MM.1S (cell line): ENCODE results near the gene ULBP1.
"Not testable (repeated sequence)": the region's sequence is repeated elsewhere in the genome, so short reads cannot be mapped to it uniquely, and the experiment has no call there.

ENCODE experiments used
- DNase-seq: peaks from one replicate; pipeline ENCODE4 v3.0.0-alpha.2; 2015
- H2AFZ ChIP-seq: fragments of 300-600 bp; sonication (generic); 2 replicates; pipeline ENCODE4 v1.6.0; 2016; ENCODE audit warnings: antibody characterized with exemption, low read length
- H3F3A ChIP-seq: fragments of 300-600 bp; sonication (generic); 2 replicates; pipeline ENCODE4 v1.6.1; 2016; ENCODE audit warnings: mild to moderate bottlenecking, antibody characterized with exemption, low read length, moderate library complexity, mixed read lengths; ENCODE audit not compliant: insufficient read depth
- H3K27ac ChIP-seq: fragments of 300-600 bp; sonication (generic); 2 replicates; pipeline ENCODE4 v1.5.1; 2016; ENCODE audit warnings: mild to moderate bottlenecking, low read length
- H3K27me3 ChIP-seq: fragments of 300-600 bp; sonication (generic); replicated peaks from 2 replicates; pipeline ENCODE4 v1.6.0; 2016; ENCODE audit warnings: low read length; ENCODE audit not compliant: insufficient read depth
- H3K36me3 ChIP-seq: fragments of 300-600 bp; sonication (generic); replicated peaks from 2 replicates; pipeline ENCODE4 v1.6.1; 2016; ENCODE audit warnings: mild to moderate bottlenecking, low read length, mixed read lengths; ENCODE audit not compliant: insufficient read depth
- H3K4me1 ChIP-seq: fragments of 300-600 bp; sonication (generic); 2 replicates; pipeline ENCODE4 v1.6.1; 2016; ENCODE audit warnings: low read length, mixed read lengths
- H3K4me2 ChIP-seq: fragments of 300-600 bp; sonication (generic); 2 replicates; pipeline ENCODE4 v1.6.0; 2016; ENCODE audit warnings: low read depth, low read length
- H3K4me3 ChIP-seq: fragments of 300-600 bp; sonication (generic); 2 replicates; pipeline ENCODE4 v1.5.1; 2016; ENCODE audit warnings: low read length, mixed read lengths
- H3K79me2 ChIP-seq: fragments of 300-600 bp; sonication (generic); 2 replicates; pipeline ENCODE4 v1.6.1; 2016; ENCODE audit warnings: mixed run types, low read length, mixed read lengths
- H3K9ac ChIP-seq: fragments of 300-600 bp; sonication (generic); 2 replicates; pipeline ENCODE4 v1.6.1; 2016; ENCODE audit warnings: low read length, mixed read lengths
- H3K9me2 ChIP-seq: fragments of 300-600 bp; sonication (generic); replicated peaks from 2 replicates; pipeline ENCODE4 v1.6.1; 2016; ENCODE audit warnings: mild to moderate bottlenecking, low read length, mixed read lengths; ENCODE audit not compliant: insufficient read depth
- H3K9me3 ChIP-seq: fragments of 300-600 bp; sonication (generic); replicated peaks from 2 replicates; pipeline ENCODE4 v1.6.1; 2016; ENCODE audit warnings: mild to moderate bottlenecking, low read length, mixed read lengths; ENCODE audit not compliant: insufficient read depth
- H4K20me1 ChIP-seq: fragments of 300-600 bp; sonication (generic); 2 replicates; pipeline ENCODE4 v1.6.1; 2016; ENCODE audit warnings: mild to moderate bottlenecking, low read length, moderate library complexity, mixed read lengths; ENCODE audit not compliant: insufficient read depth
- EZH2 ChIP-seq: fragments of 300-600 bp; sonication (generic); optimal IDR thresholded peaks from 2 replicates; pipeline ENCODE3; 2017; ENCODE audit warnings: low read depth, mild to moderate bottlenecking, antibody characterized with exemption, low read length, mixed read lengths
- EZH2phosphoT487 ChIP-seq: fragments of 300-600 bp; sonication (generic); IDR thresholded peaks from 2 replicates; pipeline ENCODE4 v1.6.1; 2018; ENCODE audit warnings: antibody characterized with exemption, low read length
- TF ChIP-seq, protein P1 (sequence below): fragments of 300-600 bp; sonication (generic); IDR thresholded peaks from 2 replicates; pipeline ENCODE4 v1.5.1; 2016; ENCODE audit warnings: antibody characterized with exemption, low read length, mixed read lengths

The ULBP1 gene

DNA sequence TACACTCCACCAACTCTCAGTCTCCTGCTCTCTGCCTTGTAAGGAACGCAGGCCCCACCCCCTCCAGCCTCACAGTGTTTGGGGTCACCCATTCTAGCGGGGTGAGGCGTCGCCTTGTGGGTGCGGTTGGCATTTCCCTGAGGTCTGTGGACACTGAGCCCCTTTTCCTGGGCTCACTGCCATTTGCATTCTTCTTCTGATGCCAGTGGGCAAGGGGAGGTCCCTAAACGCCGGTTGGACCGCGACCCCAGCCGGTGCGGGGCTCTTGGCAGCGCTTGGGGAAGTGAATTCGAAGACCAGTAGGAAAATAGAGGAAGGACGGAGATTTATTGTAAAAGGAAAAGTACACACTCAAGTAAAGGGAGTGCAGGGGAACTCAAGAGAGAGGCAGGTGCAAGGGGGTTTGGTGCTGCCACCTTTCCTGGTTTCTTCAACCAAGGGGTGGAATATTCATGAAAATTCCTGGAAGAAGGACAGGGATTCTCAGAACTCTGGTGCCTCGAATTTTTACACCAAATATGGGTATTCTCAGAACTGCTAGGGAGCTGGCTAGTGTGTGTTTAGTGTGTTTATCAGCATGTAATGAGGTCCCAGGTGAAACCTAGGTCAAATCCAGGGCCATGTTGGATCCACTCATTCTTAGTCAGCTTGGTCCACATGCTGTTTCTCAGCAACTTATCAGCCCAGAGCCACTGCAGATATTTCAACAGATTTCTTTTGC is 51.7 kb downstream of the ULBP1 start:
- H3K9me3 ChIP-seq, H3K4me3 ChIP-seq, H3K36me3 ChIP-seq, DNase-seq, H2AFZ ChIP-seq, H3K79me2 ChIP-seq, H3K4me1 ChIP-seq, H4K20me1 ChIP-seq, H3F3A ChIP-seq, H3K9me2 ChIP-seq, H3K4me2 ChIP-seq, H3K9ac ChIP-seq, H3K27ac ChIP-seq: not testable (repeated sequence)
- peaks cover 40% of the 10 kb centered on the region for H3K27me3 ChIP-seq

DNA sequence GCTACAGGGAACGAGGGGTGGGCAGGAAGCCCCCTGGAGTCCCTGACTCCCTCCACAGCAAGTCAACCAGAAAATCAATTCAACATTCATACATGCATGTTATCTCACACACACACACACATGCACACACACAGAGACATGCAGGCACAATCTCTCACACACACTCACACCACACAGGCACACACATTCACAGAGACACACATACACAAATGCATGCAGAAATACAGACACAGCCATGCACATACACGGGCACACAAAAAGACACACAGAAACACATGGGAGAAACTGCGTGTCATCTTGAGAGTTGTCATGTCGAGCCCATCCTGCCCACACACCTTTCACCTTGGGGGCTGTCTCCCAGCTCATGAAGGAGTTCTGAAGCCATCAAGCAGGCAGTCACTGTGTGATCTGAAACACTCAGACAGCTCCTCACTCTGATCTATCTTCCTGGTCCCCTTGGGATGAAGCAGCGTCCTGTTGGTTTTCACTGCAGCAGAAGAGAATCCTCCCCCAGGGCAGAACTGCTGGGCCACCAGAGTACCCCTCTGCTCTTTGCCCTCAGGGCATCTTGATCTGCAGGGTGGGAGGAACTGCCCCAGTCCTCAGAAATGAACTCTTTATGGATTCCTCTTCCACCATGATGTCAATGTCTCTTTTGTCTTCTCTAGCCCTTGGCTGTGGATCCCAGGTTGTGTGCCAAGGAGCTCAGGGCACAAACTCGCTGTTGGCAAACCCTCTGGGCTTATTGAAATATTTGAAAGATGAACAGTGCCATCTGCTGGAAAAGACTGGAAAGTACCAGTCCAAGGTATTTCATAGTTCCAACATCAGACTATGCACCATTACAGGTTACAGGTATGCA is 52.8 kb downstream of the ULBP1 start:
- Histone ChIP-seq H3K36me3 (no peaks in the 10 kb centered on the region), H3K4me1 (no peaks in the 10 kb centered on the region), H3K27me3 (peaks cover 39% of the 10 kb centered on the region), H2AFZ (no peak overlapping the region), H3F3A (no peaks in the 10 kb centered on the region), H3K79me2 (no peaks in the 10 kb centered on the region), H3K9me3 (no peaks in the 10 kb centered on the region), H3K27ac (no peak overlapping the region), H3K9me2 (no peaks in the 10 kb centered on the region), H3K4me3 (no peak overlapping the region), H3K4me2 (no peak overlapping the region), H3K9ac (no peak overlapping the region), H4K20me1 (no peaks in the 10 kb centered on the region)
- TF ChIP-seq EZH2: no peak
- no peak for TF ChIP-seq EZH2phosphoT487
- TF ChIP-seq, protein P1, sequence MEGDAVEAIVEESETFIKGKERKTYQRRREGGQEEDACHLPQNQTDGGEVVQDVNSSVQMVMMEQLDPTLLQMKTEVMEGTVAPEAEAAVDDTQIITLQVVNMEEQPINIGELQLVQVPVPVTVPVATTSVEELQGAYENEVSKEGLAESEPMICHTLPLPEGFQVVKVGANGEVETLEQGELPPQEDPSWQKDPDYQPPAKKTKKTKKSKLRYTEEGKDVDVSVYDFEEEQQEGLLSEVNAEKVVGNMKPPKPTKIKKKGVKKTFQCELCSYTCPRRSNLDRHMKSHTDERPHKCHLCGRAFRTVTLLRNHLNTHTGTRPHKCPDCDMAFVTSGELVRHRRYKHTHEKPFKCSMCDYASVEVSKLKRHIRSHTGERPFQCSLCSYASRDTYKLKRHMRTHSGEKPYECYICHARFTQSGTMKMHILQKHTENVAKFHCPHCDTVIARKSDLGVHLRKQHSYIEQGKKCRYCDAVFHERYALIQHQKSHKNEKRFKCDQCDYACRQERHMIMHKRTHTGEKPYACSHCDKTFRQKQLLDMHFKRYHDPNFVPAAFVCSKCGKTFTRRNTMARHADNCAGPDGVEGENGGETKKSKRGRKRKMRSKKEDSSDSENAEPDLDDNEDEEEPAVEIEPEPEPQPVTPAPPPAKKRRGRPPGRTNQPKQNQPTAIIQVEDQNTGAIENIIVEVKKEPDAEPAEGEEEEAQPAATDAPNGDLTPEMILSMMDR: peak; percentile 29; the same call in 1 of the 2 replicates
- peak; percentile 52 for DNase-seq

DNA sequence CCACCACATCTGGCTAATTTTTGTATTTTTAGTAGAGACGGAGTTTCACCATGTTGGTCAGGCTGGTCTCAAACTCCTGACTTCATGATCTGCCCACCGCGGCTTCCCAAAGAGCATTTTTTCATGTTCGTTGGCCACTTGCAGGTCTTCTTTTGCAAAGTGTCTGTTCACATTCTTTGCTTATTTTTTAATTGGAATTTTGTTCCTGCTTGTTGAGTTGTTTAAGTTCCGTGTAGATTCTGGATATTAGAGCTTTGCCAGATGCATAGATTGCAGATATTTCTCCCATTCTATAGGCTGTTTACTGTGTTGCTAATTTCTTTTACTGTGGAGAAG is 53.4 kb downstream of the ULBP1 start:
- H3K4me2 ChIP-seq, H4K20me1 ChIP-seq, H3K36me3 ChIP-seq, H3K9me2 ChIP-seq, H3K9ac ChIP-seq, H2AFZ ChIP-seq, H3K4me3 ChIP-seq, H3K9me3 ChIP-seq, H3K4me1 ChIP-seq, H3K27ac ChIP-seq, DNase-seq, H3F3A ChIP-seq, H3K79me2 ChIP-seq: not testable (repeated sequence)
- peaks cover 39% of the 10 kb centered on the region for H3K27me3 ChIP-seq

DNA sequence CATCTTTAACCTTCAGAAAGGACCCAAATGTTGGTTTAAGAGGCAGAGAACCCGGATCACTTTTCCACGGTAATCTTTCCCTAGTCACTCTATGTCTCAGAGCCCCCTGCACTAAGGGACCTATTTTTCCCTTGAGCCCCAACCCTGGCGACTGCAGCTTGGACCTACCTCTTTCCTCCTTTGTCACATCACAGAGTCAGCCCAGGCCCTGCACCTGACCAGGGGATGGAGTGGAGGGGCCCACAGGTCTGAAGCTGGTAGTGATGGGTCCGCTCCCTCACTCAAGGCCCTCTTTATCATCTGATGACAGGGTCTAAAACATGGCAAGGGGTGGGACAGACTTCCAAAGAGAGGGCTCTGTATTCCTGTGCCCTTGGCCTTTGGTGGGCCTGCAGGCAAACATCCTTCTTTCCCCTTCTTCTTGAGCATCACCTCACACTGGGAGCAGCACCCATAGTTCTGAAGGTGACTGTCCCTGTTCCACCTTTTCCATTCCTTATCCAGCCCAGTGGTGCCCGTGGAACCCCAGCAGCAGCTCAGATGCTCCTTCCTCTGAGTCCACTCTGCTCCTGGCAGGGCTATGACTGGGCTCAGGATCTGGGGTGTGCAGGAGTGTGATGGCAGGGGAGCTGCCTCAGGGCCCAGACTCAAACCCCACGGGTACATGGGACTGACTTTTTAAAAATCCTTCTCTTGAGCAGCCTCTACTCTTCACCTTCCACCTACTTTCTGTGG is 55.3 kb downstream of the ULBP1 start:
- H4K20me1 ChIP-seq: no peaks in the 10 kb centered on the region
- H3K36me3 ChIP-seq: no peaks in the 10 kb centered on the region
- H3K4me1 ChIP-seq: no peaks in the 10 kb centered on the region
- H3K27me3 ChIP-seq: peaks cover 26% of the 10 kb centered on the region
- TF ChIP-seq, protein P1: no peak
- no peak for TF ChIP-seq EZH2
- no peak overlapping the region for H3K9ac ChIP-seq
- no peaks in the 10 kb centered on the region for H3F3A ChIP-seq
- H3K9me2 ChIP-seq: no peaks in the 10 kb centered on the region
- H2AFZ ChIP-seq: no peak overlapping the region
- H3K79me2 ChIP-seq: no peaks in the 10 kb centered on the region
- H3K27ac ChIP-seq: no peak overlapping the region
- H3K4me3 ChIP-seq: no peak overlapping the region
- DNase-seq: no peak
- H3K4me2 ChIP-seq: no peak overlapping the region
- no peaks in the 10 kb centered on the region for H3K9me3 ChIP-seq

DNA sequence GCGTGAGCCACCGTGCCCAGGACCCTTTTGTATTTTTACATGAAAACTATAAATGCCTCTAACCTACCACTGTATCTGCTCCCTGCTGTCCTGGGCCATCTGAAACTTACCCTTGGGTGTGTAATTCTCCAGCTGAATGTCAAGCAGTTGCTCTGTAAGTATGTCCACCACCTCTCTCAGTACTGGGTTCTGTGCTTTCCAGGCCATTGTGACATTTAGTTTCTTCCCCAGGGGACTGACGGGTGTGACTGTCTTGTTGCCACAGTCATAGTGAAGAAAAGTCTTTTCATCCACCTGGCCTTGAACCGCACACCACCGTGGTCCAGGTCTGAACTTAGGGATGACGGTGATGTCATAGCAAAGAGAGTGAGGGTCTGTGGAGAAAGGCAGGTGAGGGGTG is 58.1 kb downstream of the ULBP1 start:
- H3K9me3 ChIP-seq, H3K4me2 ChIP-seq, H3K9ac ChIP-seq, H3K4me3 ChIP-seq, H2AFZ ChIP-seq, DNase-seq, H3K9me2 ChIP-seq, H3K4me1 ChIP-seq, H3K36me3 ChIP-seq, H3K79me2 ChIP-seq, H3F3A ChIP-seq, H4K20me1 ChIP-seq, H3K27ac ChIP-seq: not testable (repeated sequence)
- H3K27me3 ChIP-seq: peaks cover 21% of the 10 kb centered on the region
